Neuronal stem cell (in vitro differentiated cells): Measurements from ENCODE around the gene ZNF441.
"Not testable (repeated sequence)": the region's sequence is repeated elsewhere in the genome, so short reads cannot be mapped to it uniquely, and the experiment has no call there.

Experiments
- DNase-seq: peaks from one replicate; pipeline ENCODE4 v3.0.0-alpha.2; 2013; ENCODE audit warnings: low spot score
- H2AFZ ChIP-seq: one replicate; pipeline ENCODE4 v1.6.1; 2013; ENCODE audit warnings: mild to moderate bottlenecking, low read length, inconsistent platforms
- H2AK5ac ChIP-seq: 2 replicates; pipeline ENCODE4 v1.6.1; 2013; ENCODE audit warnings: low read depth, mild to moderate bottlenecking, inconsistent platforms, low read length, moderate library complexity, mixed read lengths
- H2BK120ac ChIP-seq: 2 replicates; pipeline ENCODE4 v1.6.1; 2013; ENCODE audit warnings: low read depth, mild to moderate bottlenecking, inconsistent platforms, low read length, moderate library complexity, mixed read lengths
- H2BK12ac ChIP-seq: one replicate; pipeline ENCODE4 v1.6.1; 2013; ENCODE audit warnings: low read length, inconsistent platforms
- H2BK15ac ChIP-seq: 2 replicates; pipeline ENCODE4 v1.6.1; 2013; ENCODE audit warnings: mild to moderate bottlenecking, low read length, inconsistent platforms, mixed read lengths
- H2BK5ac ChIP-seq: one replicate; pipeline ENCODE4 v1.6.1; 2013; ENCODE audit warnings: inconsistent platforms, mild to moderate bottlenecking, low read length, moderate library complexity
- H3K14ac ChIP-seq: one replicate; pipeline ENCODE4 v1.6.1; 2013; ENCODE audit warnings: low read length, inconsistent platforms
- H3K18ac ChIP-seq: 2 replicates; pipeline ENCODE4 v1.6.1; 2013; ENCODE audit warnings: low read length, inconsistent platforms
- H3K23ac ChIP-seq: 2 replicates; pipeline ENCODE4 v1.6.1; 2013; ENCODE audit warnings: low read depth, mild to moderate bottlenecking, mixed read lengths, low read length, inconsistent platforms; ENCODE audit not compliant: poor library complexity
- H3K27ac ChIP-seq: replicated peaks from 3 replicates; pipeline ENCODE4 v1.5.1; 2013; ENCODE audit warnings: low read length, inconsistent platforms
- H3K27me3 ChIP-seq, 3 experiments: 2 replicates each; pipeline ENCODE4 v1.6.1; 2013; ENCODE audit warnings: low read length in 3 of 3, mild to moderate bottlenecking in 2 of 3, inconsistent platforms in 1 of 3, low read depth in 1 of 3, mixed read lengths in 1 of 3, moderate library complexity in 1 of 3; ENCODE audit not compliant: control insufficient read depth in 3 of 3, insufficient read depth in 3 of 3
- H3K36me3 ChIP-seq, 2 donors: replicated peaks in 1 of 2; 2 replicates each; pipeline ENCODE4 v1.6.1; 2013; ENCODE audit warnings: low read length in 2 of 2; ENCODE audit not compliant: control insufficient read depth in 2 of 2, insufficient read depth in 2 of 2
- H3K4ac ChIP-seq: 2 replicates; pipeline ENCODE4 v1.6.1; 2013; ENCODE audit warnings: inconsistent platforms, mild to moderate bottlenecking, low read length, moderate library complexity
- H3K4me1 ChIP-seq, 2 donors: 1 replicate in 1 of 2; 2 replicates in 1 of 2; pipeline ENCODE4 v1.6.1; 2013; ENCODE audit warnings: low read length in 2 of 2, low read depth in 1 of 2; ENCODE audit not compliant: control insufficient read depth in 2 of 2, insufficient read depth in 1 of 2
- H3K4me2 ChIP-seq: one replicate; pipeline ENCODE4 v1.6.1; 2013; ENCODE audit warnings: mild to moderate bottlenecking, low read length, inconsistent platforms; ENCODE audit not compliant: insufficient read depth, poor library complexity, severe bottlenecking
- H3K4me3 ChIP-seq, 2 donors: 2 replicates each; pipeline ENCODE4 v1.5.1; 2013; ENCODE audit warnings: low read length in 2 of 2, mild to moderate bottlenecking in 2 of 2, inconsistent platforms in 1 of 2, moderate library complexity in 1 of 2
- H3K79me1 ChIP-seq: one replicate; pipeline ENCODE4 v1.6.1; 2013; ENCODE audit warnings: low read depth, mild to moderate bottlenecking, inconsistent platforms, low read length, moderate library complexity
- H3K9ac ChIP-seq: one replicate; pipeline ENCODE4 v1.6.1; 2013; ENCODE audit warnings: mild to moderate bottlenecking, low read depth, low read length, inconsistent platforms; ENCODE audit not compliant: poor library complexity
- H3K9me3 ChIP-seq, 2 donors: replicated peaks in 1 of 2; 2 replicates each; pipeline versions ENCODE3 to v1.6.1; 2013; ENCODE audit warnings: low read length in 2 of 2, mild to moderate bottlenecking in 2 of 2, inconsistent platforms in 1 of 2, low read depth in 1 of 2, mixed read lengths in 1 of 2, moderate library complexity in 1 of 2; ENCODE audit not compliant: control insufficient read depth in 2 of 2, insufficient read depth in 1 of 2
- H4K8ac ChIP-seq: one replicate; pipeline ENCODE4 v1.6.1; 2013; ENCODE audit warnings: low read depth, mild to moderate bottlenecking, inconsistent platforms, low read length, moderate library complexity
- H4K91ac ChIP-seq: one replicate; pipeline ENCODE4 v1.6.1; 2013; ENCODE audit warnings: low read length, low read depth, mild to moderate bottlenecking, inconsistent platforms; ENCODE audit not compliant: poor library complexity
- WGBS, 2 donors: extraction: QIAGEN DNeasy Blood & Tissue Kit; methylation state at CpG; one replicate each; pipeline ENCODE4 v1.1.7; 2013; ENCODE audit warnings: missing lambda C conversion rate in 2 of 2, mixed read lengths in 1 of 2; ENCODE audit not compliant: insufficient read length in 2 of 2, insufficient replicate concordance in 1 of 2; ENCODE audit errors: extremely low coverage in 2 of 2; 5-methylcytosine and 5-hydroxymethylcytosine counted together

ZNF441 gene

GRCh38 chr19:11771520-11771919 is 4.7 kb downstream of the ZNF441 start:
- not testable (repeated sequence) for H3K4me1 ChIP-seq, H2BK15ac ChIP-seq, DNase-seq, H2AFZ ChIP-seq, H3K27ac ChIP-seq, H2BK5ac ChIP-seq, H2BK12ac ChIP-seq, H2BK120ac ChIP-seq, H4K8ac ChIP-seq, H3K23ac ChIP-seq, H3K4ac ChIP-seq, H2AK5ac ChIP-seq, H4K91ac ChIP-seq, H3K14ac ChIP-seq, H3K4me2 ChIP-seq, H3K18ac ChIP-seq, H3K9ac ChIP-seq, H3K4me3 ChIP-seq, H3K79me1 ChIP-seq, H3K27me3 ChIP-seq
- Histone ChIP-seq H3K36me3 (peaks cover 0 to 25% of the 10 kb centered on the region in 2 donors), H3K9me3 (peaks cover 12 to 70% of the 10 kb centered on the region in 2 donors)
- WGBS, 2 donors = no CpG with 5 or more reads among the region's 11 CpGs

GRCh38 chr19:11776669-11777068 is 9.9 kb downstream of the ZNF441 start:
- not testable (repeated sequence) for H3K14ac ChIP-seq, H2BK15ac ChIP-seq, H3K4me1 ChIP-seq, H3K79me1 ChIP-seq, H2AFZ ChIP-seq, H3K9ac ChIP-seq, H4K8ac ChIP-seq, DNase-seq, H4K91ac ChIP-seq, H2BK120ac ChIP-seq, H2BK5ac ChIP-seq, H3K18ac ChIP-seq, H3K4me3 ChIP-seq, H3K4ac ChIP-seq, H3K27ac ChIP-seq, H3K4me2 ChIP-seq, H2BK12ac ChIP-seq, H2AK5ac ChIP-seq, H3K23ac ChIP-seq, H3K27me3 ChIP-seq
- Histone ChIP-seq H3K36me3 (peaks cover 10 to 52% of the 10 kb centered on the region in 2 donors), H3K9me3 (peaks cover 24 to 87% of the 10 kb centered on the region in 2 donors)
- no CpG with 5 or more reads among the region's 11 CpGs for WGBS, 2 donors

- Histone ChIP-seq H3K36me3 (peaks cover 10 to 82% of the 10 kb centered on the region in 2 donors), H3K4me3 (no peak overlapping the region)
- no peak for DNase-seq
These were observed 13.7 kb downstream of the ZNF441 start for GRCh38 chr19:11780431-11781020.

GRCh38 chr19:11781295-11782057 is 14.7 kb downstream of the ZNF441 start:
- Histone ChIP-seq H3K4me3 (no peak overlapping the region), H3K23ac (no peak overlapping the region), H2BK15ac (no peak overlapping the region), H3K9me3 (peaks cover 22 to 92% of the 10 kb centered on the region in 2 donors), H2AFZ (no peak overlapping the region), H3K36me3 (peaks cover 10 to 86% of the 10 kb centered on the region in 2 donors), H3K4me1 (no peaks in the 10 kb centered on the region), H3K14ac (no peak overlapping the region), H3K4me2 (no peak overlapping the region), H2BK5ac (no peak overlapping the region), H3K79me1 (no peaks in the 10 kb centered on the region), H2AK5ac (no peak overlapping the region), H4K91ac (no peak overlapping the region), H3K18ac (no peak overlapping the region), H3K27ac (no peak overlapping the region), H4K8ac (no peak overlapping the region), H2BK120ac (no peak overlapping the region), H3K4ac (no peak overlapping the region), H3K27me3 (no peaks in the 10 kb centered on the region), H3K9ac (no peak overlapping the region), H2BK12ac (no peak overlapping the region)
- WGBS, 2 donors = no CpG with 5 or more reads among the region's 5 CpGs
- DNase-seq = no peak

More at GRCh38 chr19:11780431-11781020, 13.7 kb downstream of the ZNF441 start:
- H2AK5ac ChIP-seq = no peak overlapping the region
- H3K9me3 ChIP-seq = peaks cover 22 to 93% of the 10 kb centered on the region in 2 donors
- H3K9ac ChIP-seq = no peak overlapping the region
- no peak overlapping the region for H2BK5ac ChIP-seq
- H4K8ac ChIP-seq = no peak overlapping the region
- H2BK120ac ChIP-seq = no peak overlapping the region
- no peaks in the 10 kb centered on the region for H3K27me3 ChIP-seq
- H3K23ac ChIP-seq = no peak overlapping the region
- no CpG with 5 or more reads among the region's 7 CpGs for WGBS, 2 donors
- H3K27ac ChIP-seq = no peak overlapping the region
- no peak overlapping the region for H3K18ac ChIP-seq
- H4K91ac ChIP-seq = no peak overlapping the region
- no peak overlapping the region for H3K4me2 ChIP-seq
- H2BK15ac ChIP-seq = no peak overlapping the region
- no peak overlapping the region for H2AFZ ChIP-seq
- no peaks in the 10 kb centered on the region for H3K79me1 ChIP-seq
- no peaks in the 10 kb centered on the region for H3K4me1 ChIP-seq
- no peak overlapping the region for H3K14ac ChIP-seq
- no peak overlapping the region for H3K4ac ChIP-seq
- H2BK12ac ChIP-seq = no peak overlapping the region
